A549 treated with AZD9567 at 1 μM for 4 hours (cell line): Measurements from ENCODE around the gene AIP. TPM values are rescaled to one million over a fixed set of nuclear protein-coding genes. Genes with fewer than 3 reads are reported as not detected.

Experiments
- total RNA-seq: library from RNA; stranded (reverse); fragments of 200-300 nt; extraction: Qiagen RNA extraction; gene quantifications from 5 replicates; pipeline ENCODE4 v1.2.3, GENCODE V29; 2022; ENCODE audit not compliant: insufficient read depth

The AIP gene
- 31.9 to 47.6 TPM (median 46.3 TPM) in 5 replicates for total RNA-seq

DNA sequence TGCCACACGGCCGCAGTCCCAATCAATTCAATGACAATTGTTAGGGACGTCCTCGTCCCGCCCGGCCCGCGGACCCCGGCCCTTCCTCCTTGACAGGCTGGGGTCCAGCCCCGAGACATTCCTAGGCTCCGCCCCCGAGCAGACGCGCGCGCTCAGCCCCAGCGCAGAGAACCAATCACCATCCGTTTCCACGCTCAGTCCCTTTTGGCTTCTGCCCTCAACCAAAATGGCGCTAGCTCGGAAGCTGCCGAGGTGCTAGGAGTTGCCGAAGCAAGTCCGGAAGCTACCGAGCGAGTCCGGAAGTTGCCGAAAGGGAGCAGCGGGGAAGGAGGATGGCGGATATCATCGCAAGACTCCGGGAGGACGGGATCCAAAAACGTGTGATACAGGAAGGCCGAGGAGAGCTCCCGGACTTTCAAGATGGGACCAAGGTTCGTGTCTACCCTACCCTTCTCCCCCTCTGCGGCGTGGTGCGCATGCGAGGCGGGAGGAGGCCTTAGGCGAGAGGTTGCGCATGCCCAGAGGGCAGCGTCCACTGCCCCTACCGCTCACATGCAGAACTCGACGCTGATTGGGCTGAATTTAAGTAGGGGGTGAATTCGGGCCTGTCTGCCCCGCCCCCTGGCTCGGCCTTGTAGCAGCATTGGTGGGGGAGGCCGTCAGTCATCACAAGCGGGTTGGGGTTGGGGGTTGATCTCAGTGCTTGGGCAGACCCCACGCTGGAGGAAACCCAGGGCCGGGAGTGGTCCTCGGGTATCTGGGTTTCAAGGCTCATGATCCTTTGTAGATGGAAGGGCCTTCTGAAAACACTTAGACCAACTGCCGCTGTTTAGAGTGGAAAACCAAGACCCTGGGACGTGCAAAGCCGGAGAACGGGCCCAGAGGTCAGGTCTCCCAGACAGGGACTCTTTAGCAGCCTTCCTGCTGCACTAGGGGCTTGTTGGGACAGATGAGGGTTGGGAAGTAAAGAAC is at the start of gene AIP:
Gene AIP, plus strand, starts transcription at position 200 of the 972 bp plus-strand sequence. Its CDS starts 133 bp downstream, at position 333.

DNA sequence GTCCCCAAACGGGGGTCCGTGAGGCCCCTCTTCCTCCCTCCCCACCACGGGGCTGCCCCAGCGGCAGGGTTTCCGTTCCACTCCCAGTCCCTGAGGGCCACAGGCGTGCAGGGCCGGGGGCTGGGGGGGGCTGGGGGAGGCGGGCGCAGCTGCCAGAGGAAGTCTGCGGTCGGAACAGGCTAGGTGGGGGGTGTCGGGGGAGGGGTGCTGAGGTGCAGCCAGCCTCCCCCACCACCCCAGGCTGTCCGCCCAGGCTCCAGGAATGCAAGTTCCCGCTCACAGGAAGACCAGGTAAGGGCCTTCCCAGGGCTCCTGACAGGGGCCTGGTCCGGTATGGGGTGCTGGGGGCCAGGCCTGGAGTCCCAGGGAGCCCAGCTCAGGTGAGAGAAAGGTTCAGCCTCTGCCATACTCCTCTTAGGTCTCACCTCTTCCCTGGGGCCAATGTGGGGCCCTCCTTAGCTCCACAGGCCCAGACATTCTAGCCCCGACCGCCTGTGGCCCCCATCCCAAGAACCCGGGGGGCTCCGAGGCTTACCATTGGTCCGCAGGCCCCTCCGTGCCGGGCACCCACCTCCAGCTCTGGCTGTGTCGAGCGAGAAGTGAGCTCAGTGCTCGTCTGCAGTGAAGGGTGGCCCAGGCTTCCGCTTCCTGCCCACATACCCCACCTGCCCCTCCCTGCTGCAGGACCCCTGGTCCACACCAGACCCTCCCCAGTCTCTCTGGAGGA is 45.6 kb upstream of the AIP start, which contains the start of gene PTPRCAP:
Gene PTPRCAP, minus strand, starts transcription at position 601 of the 727 bp plus-strand sequence. Its CDS starts 63 bp downstream, at position 538.

DNA sequence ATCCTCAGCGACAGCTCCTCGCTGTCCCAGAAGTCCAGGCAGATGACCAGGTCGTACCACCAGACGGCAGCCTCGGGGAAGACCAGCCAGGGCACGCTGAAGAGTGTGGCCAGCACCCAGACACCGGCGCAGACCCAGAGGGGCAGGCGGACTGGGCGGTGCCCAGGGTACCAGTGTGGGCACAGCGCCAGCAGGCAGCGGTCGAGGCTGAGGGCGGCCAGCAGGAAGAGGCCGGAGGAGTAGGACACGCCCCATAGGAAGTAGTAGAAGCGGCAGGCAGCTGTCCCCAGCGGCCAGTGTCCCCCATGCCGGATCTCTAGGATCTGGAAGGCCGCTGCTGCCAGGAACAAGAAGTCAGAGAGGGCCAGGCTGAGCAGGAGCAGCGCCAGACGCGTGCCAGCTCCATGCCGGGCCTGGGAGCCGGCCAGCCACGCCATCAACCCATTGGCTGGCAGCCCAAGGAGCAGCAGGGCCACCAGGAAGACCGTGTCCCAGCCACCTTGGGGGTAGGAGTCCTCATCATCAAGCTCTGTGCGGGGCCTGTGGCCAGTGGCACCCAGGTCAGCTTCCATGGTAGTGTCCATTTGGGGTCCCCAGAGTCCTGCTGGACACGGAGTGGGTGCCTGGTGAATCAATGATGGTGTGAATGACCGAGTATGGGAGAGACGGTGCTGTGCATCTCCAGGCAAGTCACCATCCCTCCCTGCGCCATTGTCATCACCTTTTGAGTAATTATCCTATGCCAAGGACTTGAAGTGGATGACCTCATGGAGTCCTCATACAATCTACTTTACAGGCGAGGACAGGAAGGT is 30.5 kb upstream of the AIP start, which contains the start of gene GPR152:
Gene GPR152, minus strand, starts transcription at position 589 of the 812 bp plus-strand sequence. Its CDS starts 5 bp downstream, at position 584.

DNA sequence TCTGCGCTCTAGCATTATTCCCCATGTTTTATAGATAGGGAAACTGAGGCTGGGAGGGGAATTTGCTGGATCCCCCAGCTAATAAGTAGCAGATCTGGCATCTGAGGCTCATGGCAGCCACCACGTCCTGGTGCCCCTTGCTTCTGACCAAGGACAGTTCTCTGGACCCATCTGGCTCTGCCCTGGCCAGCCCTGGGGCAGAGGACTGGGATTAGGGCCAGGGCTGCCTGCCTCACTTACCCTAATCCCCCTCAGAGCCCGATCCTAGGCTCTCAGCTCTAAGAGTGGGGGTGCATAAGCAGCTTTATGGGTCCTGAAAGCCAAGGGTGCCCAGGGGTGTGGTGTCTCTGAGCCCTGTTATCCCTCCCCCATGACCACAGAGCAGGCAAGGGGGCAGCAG is 27.8 kb upstream of the AIP start, which contains the start of gene CABP4:
Gene CABP4, plus strand, starts transcription at position 301 of the 400 bp plus-strand sequence. Its CDS starts 70 bp downstream, at position 371.

DNA sequence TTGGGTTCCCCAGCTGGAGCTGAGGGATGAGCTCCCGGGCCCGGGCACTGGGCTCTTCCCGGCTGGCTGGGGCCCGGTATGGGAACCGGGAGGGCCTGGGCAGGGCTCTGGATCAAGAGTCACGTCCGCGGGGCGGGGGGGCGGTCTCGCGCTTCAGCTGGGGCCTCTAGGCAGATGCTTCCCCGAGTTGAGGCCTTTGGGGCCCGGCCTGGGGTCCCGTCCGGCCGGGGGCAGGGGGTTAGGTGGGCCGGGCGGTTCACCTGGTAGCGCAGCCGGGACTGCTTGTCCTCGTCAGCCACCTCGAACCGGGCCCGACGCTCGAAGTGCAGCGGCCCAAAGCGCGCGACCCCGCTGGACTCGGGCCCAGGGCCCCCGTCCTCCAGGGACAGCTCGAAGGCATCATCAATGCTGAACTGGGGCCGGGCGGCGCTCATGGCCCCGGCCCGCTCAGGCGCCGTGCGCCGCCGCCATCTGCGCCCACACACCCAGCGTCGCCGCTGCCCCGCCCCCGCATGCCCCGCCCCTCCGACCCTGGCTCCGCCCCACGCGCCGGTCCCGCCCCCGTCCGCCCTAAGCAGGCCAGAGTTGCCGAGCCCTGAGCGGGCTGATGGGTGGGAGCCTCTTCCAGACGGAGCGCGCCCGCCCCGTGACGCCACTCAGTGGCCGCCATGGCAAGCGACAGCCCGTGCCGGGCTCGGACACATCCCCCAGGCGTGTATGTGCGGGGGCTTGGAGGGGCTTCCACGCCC is 13.9 kb upstream of the AIP start, which contains the start of gene TMEM134:
Gene TMEM134, minus strand, starts transcription at position 493 of the 749 bp plus-strand sequence. Its CDS starts 59 bp downstream, at position 434.

DNA sequence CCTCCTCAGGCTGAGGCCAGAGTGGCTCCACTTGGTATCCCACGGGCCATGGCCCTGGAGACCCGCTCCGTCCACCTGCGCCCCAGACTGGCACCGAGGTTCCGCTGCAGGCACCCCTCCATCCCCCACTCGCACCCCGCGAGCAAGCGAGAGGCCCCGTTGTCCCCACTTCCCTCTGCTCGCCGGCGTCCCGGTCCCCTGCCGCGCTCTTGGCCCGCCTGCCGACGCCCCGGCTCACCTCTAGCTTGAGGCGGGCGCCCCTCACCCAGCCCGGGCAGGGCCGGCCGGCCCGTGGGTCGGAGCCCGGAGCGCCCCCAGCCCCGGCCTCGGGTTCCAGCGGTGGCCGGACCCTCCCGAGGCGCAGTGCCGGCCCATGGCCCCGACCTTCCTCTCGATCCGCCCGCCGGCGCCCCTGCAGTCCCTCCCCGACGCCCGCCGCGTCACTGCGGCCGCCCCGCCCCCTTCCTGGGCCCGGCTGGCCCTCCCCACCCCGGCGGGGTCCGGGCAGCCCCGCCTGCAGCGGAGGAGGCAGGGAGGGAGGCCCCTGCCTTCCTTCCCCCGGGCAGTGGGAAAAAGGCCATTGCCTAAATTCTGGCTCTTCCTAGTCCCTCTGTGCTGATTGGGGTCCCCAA is 22.2 kb downstream of the AIP start, which contains the start of gene PITPNM1:
Gene PITPNM1, minus strand, starts transcription at position 414 of the 632 bp plus-strand sequence. CDS start 1,183 bp downstream, outside the sequence.

DNA sequence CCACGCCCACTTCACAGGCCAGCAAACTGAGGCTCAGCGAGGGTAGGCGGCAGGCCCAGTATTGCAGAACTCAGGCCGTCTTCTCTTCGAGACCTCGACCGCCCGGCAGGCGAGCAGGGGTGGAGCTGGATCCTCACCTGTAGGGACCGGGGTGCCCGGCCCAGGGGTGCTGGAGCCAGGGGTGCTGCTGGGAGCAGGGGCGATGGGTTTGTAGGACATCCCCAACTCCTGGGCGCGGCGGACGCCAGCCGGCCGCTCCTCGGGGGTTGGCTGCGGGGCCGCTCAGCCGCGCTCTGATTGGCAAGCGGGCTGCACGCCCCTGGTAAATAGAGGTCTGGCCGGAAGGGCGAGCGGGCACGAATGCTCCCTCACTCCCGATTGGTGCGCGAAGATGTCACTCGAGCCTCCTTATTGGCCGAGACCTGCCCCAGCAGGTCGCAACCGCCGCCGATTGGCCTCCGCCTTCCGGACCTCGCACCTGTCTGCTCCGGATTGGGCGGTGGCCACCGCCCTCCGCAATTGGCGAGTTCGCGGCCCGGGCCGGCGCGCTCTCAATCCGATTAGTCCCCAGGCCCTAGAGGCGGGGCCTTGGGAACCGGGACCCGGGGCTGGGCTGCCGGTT is 25.1 kb downstream of the AIP start, which contains the start of gene CDK2AP2:
Gene CDK2AP2, minus strand, starts transcription at position 299 of the 622 bp plus-strand sequence. Its CDS starts 80 bp downstream, at position 219.

DNA sequence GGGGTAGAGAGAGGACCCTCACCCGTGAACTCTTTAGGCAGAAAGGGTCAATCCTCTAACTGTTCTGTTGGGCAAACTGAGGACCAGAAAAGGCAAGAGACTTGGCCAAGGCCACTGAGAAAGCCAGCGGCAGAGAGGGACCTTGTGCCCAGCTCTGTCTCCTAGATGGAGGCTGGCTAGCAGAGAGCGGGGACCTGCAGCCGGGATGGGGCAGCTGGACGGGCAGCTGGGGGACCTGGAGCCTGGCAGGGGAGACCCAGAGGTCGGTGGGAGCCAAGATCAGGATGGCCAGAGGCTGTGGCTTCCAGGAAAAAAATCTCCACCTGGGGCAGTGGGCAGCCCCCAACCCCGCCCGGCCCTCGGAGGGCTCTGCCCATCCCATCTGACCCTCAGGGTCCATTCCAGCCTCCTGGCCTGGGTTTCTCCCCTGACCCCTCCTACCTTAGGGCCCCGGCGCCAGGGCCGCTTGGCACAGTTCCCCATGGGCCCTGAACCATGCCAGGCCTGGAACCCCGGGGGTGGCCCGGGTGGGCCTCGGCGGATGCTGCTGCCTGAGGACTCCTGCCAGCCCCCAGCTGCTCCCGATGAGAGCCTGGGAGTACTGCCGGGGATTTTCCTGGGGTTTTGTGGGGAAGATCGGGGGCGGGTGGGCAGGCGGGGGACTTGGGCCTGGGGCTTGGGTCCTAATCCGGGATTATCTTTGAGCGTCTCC is 40.2 kb downstream of the AIP start, which contains the start of gene CABP2:
Gene CABP2, minus strand, starts transcription at position 603 of the 712 bp plus-strand sequence. Its CDS starts 120 bp downstream, at position 483.

Other genes starting within 250 kb of the AIP start
- 36.6 to 43.3 TPM (median 41.4 TPM) in 5 replicates for gene GRK2, start 216.6 kb upstream of the AIP start, total RNA-seq
- gene ANKRD13D, start 193.7 kb upstream of the AIP start, total RNA-seq = 24.8 to 27.6 TPM (median 26.4 TPM) in 5 replicates
- 15.9 to 30.1 TPM (median 26.4 TPM) in 5 replicates for gene SSH3, start 179.5 kb upstream of the AIP start, total RNA-seq
- 167 to 237 TPM (median 225 TPM) in 5 replicates for gene POLD4, start 129.5 kb upstream of the AIP start, total RNA-seq
- 22.8 to 42.8 TPM (median 40.4 TPM) in 5 replicates for gene CLCF1, start 109.4 kb upstream of the AIP start, total RNA-seq
- gene RAD9A, start 91.0 kb upstream of the AIP start, total RNA-seq = 22.4 to 31.6 TPM (median 29.7 TPM) in 5 replicates
- 263 to 306 TPM (median 277 TPM) in 5 replicates for gene PPP1CA, start 81.2 kb upstream of the AIP start, total RNA-seq
- gene TBC1D10C, start 78.9 kb upstream of the AIP start, total RNA-seq = 0.08 to 0.17 TPM (median 0.15 TPM) in 3 of 5 replicates, not detected in the others
- gene CARNS1, start 67.3 kb upstream of the AIP start, total RNA-seq = 0.15 to 0.23 TPM (median 0.17 TPM) in 4 of 5 replicates, not detected in the other
- gene RPS6KB2, start 54.5 kb upstream of the AIP start, total RNA-seq = 46.8 to 55.2 TPM (median 50.2 TPM) in 5 replicates
- 0.14 to 0.63 TPM (median 0.43 TPM) in 4 of 5 replicates, not detected in the other for gene PTPRCAP, start 45.3 kb upstream of the AIP start, total RNA-seq
- 54.1 to 65.0 TPM (median 59.3 TPM) in 5 replicates for gene CORO1B, start 39.5 kb upstream of the AIP start, total RNA-seq
- 0.06 to 0.07 TPM in 2 of 5 replicates, not detected in the others for gene GPR152, start 30.3 kb upstream of the AIP start, total RNA-seq
- not detected in 5 replicates for gene CABP4, start 27.7 kb upstream of the AIP start, total RNA-seq
- 33.3 to 67.5 TPM (median 61.7 TPM) in 5 replicates for gene TMEM134, start 13.8 kb upstream of the AIP start, total RNA-seq
- gene PITPNM1, start 22.3 kb downstream of the AIP start, total RNA-seq = 25.4 to 46.8 TPM (median 41.3 TPM) in 5 replicates
- gene CDK2AP2, start 25.1 kb downstream of the AIP start, total RNA-seq = 71.4 to 89.7 TPM (median 88.5 TPM) in 5 replicates
- gene CABP2, start 40.4 kb downstream of the AIP start, total RNA-seq = not detected in 5 replicates
- gene GSTP1, start 100.8 kb downstream of the AIP start, total RNA-seq = 1,433 to 1,729 TPM (median 1,718 TPM) in 5 replicates
- gene NDUFV1, start 123.9 kb downstream of the AIP start, total RNA-seq = 115 to 157 TPM (median 156 TPM) in 5 replicates
- 3.1 to 17.8 TPM (median 15.7 TPM) in 5 replicates for gene NUDT8, start 146.9 kb downstream of the AIP start, total RNA-seq
- not detected in 5 replicates for gene TBX10, start 156.7 kb downstream of the AIP start, total RNA-seq
- gene ACY3, start 167.7 kb downstream of the AIP start, total RNA-seq = 0.93 to 1.6 TPM (median 1.2 TPM) in 4 of 5 replicates, not detected in the other
- gene ALDH3B2, start 191.6 kb downstream of the AIP start, total RNA-seq = 0.06 to 0.18 TPM in 2 of 5 replicates, not detected in the others